ENCODE measurements around the gene NAT8L. TPM values are rescaled to one million over a fixed set of nuclear protein-coding genes. Genes with fewer than 3 reads are reported as not detected.
A peak's percentile ranks its signal among the peaks of the same experiment; 100 is the strongest.

Gene NAT8L
- total and polyA plus RNA-seq, 4 experiments from 2014 or later, result not detected

- H3K27me3 ChIP-seq (ENCODE audit: insufficient read depth, low read length), result no peaks in the 10 kb centered on the region
- no peaks in the 10 kb centered on the region for H3K9me3 ChIP-seq (ENCODE audit: control insufficient read depth in 1 of 2, low read length in 2 of 2)
- peaks cover 0 to 7% (median 2%) of the 10 kb centered on the region in 4 donors for H3K4me1 Mint-ChIP-seq
- H3K36me3 Mint-ChIP-seq, result no peaks in the 10 kb centered on the region
- peak overlapping the region in 1 of 8 donors; percentile 9 for H3K4me3 Mint-ChIP-seq
- H3K4me1 ChIP-seq (ENCODE audit: insufficient read depth, low read length), result no peaks in the 10 kb centered on the region
- ChIA-PET CTCF (ENCODE audit: partially characterized antibody) (no interaction called here), POLR2A (ENCODE audit: partially characterized antibody) (no interaction called here)
- H3K27ac ChIP-seq (ENCODE audit: low read depth, low read length), result no peak overlapping the region
- peaks cover 6 to 11% of the 10 kb centered on the region in 2 donors for H3K27me3 Mint-ChIP-seq
- intact Hi-C loops (cut with micrococcal nuclease), result no loop called here
- H3K9me3 Mint-ChIP-seq, result peaks cover 0 to 2% (median 0%) of the 10 kb centered on the region in 8 donors
- H3K36me3 ChIP-seq (ENCODE audit: insufficient read depth, low read length), result no peaks in the 10 kb centered on the region
- H3K27ac Mint-ChIP-seq, result no peak overlapping the region
- H3K4me3 ChIP-seq (ENCODE audit: low read length in 2 of 2), result no peak overlapping the region
- DNase-seq, result peak in 1 of 5 donors; percentile 30
Observed at GRCh38 chr4:2062168-2062807, 3.2 kb downstream of the NAT8L start.

DNA sequence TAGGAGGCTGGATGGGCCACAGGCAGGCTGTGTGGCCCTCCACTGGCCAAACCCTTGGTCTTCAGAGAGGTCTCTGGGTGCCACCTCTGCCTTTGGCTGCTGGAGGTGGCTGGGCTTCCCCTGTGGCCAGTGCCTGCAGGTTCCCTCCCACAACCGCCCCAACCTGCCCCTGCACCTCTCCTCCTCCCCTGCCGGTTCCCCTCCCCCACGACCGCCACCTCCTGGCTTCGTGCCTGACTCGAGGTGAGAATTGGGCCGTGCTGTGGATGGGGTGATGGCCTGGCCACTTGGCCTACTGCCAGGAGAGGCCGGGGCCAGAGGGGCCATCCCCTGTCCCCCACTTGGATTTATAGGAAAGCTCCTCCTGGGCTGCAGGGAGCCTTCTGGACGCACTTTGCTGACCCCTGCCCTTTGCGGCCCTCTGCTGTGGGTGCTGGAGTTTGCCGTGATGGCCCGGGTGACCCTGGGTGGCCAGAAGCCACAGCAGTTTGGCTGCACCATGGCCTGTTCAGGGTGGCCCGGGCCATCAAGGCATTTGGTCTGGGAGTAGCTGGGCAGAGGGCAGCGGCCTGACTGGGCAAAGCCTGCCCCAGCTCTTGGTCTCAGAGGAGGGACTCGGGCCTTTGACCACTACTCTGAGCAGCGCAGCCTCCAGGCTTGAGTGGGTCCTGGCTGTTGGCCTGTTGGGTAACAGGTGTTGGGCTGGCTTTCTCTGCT lies 3.8 kb downstream of the NAT8L start:
- intact Hi-C loops (cut with micrococcal nuclease), result no loop called here
- peaks cover 0 to 5% of the 10 kb centered on the region in 2 donors for H3K27me3 Mint-ChIP-seq
- Histone ChIP-seq H3K4me1 (ENCODE audit: insufficient read depth, low read length) (no peaks in the 10 kb centered on the region), H3K9me3 (ENCODE audit: control insufficient read depth in 1 of 2, low read length in 2 of 2) (no peaks in the 10 kb centered on the region), H3K27me3 (ENCODE audit: insufficient read depth, low read length) (no peaks in the 10 kb centered on the region), H3K4me3 (ENCODE audit: low read length in 2 of 2) (no peak overlapping the region), H3K27ac (ENCODE audit: low read depth, low read length) (no peak overlapping the region), H3K36me3 (ENCODE audit: insufficient read depth, low read length) (no peaks in the 10 kb centered on the region)
- H3K4me1 Mint-ChIP-seq, result peaks cover 0 to under 1% (median 0%) of the 10 kb centered on the region in 4 donors
- no peak overlapping the region for H3K27ac Mint-ChIP-seq
- CTCF ChIA-PET (ENCODE audit: partially characterized antibody), result no interaction called here
- DNase-seq, result peak in 1 of 5 donors; percentile 27
- H3K9me3 Mint-ChIP-seq, result no peaks in the 10 kb centered on the region
- POLR2A ChIA-PET (ENCODE audit: partially characterized antibody), result no interaction called here
- H3K4me3 Mint-ChIP-seq, result no peak overlapping the region
- no peaks in the 10 kb centered on the region for H3K36me3 Mint-ChIP-seq

DNA sequence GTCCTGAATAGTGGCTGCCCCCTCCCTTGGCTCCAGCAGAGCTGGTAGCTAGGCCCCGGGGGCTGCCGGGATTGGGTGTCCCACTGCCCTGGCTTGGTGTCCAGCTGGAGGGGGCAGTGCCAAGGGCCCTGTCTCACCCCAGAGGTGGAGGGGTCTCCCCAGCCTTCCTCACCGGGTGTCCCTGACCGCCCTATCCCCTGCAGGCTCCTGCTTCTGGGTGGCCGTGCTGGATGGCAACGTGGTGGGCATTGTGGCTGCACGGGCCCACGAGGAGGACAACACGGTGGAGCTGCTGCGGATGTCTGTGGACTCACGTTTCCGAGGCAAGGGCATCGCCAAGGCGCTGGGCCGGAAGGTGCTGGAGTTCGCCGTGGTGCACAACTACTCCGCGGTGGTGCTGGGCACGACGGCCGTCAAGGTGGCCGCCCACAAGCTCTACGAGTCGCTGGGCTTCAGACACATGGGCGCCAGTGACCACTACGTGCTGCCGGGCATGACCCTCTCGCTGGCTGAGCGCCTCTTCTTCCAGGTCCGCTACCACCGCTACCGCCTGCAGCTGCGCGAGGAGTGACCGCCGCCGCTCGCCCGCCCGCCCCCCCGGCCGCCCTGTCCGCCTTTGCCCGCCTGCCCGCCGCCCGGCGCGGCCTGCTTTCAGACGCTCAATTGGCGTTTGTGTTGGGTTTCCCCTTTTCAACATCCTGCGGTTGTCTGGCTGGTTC lies 4.6 kb downstream of the NAT8L start:
- H3K4me1 ChIP-seq (ENCODE audit: insufficient read depth, low read length), result no peaks in the 10 kb centered on the region
- CTCF ChIA-PET (ENCODE audit: partially characterized antibody), result no interaction called here
- intact Hi-C loops (cut with micrococcal nuclease), result no loop called here
- H3K36me3 Mint-ChIP-seq, result no peaks in the 10 kb centered on the region
- H3K27me3 ChIP-seq (ENCODE audit: insufficient read depth, low read length), result no peaks in the 10 kb centered on the region
- peaks cover 0 to 5% of the 10 kb centered on the region in 2 donors for H3K27me3 Mint-ChIP-seq
- H3K9me3 ChIP-seq (ENCODE audit: control insufficient read depth in 1 of 2, low read length in 2 of 2), result no peaks in the 10 kb centered on the region
- no peaks in the 10 kb centered on the region for H3K9me3 Mint-ChIP-seq
- no peaks in the 10 kb centered on the region for H3K4me1 Mint-ChIP-seq
- H3K27ac Mint-ChIP-seq, result no peak overlapping the region
- DNase-seq, result peak in 1 of 5 donors; percentile 23
- H3K4me3 Mint-ChIP-seq, result no peak overlapping the region
- no peaks in the 10 kb centered on the region for H3K36me3 ChIP-seq (ENCODE audit: insufficient read depth, low read length)
- no peak overlapping the region for H3K27ac ChIP-seq (ENCODE audit: low read depth, low read length)
- POLR2A ChIA-PET (ENCODE audit: partially characterized antibody), result no interaction called here
- H3K4me3 ChIP-seq (ENCODE audit: low read length in 2 of 2), result no peak overlapping the region

DNA sequence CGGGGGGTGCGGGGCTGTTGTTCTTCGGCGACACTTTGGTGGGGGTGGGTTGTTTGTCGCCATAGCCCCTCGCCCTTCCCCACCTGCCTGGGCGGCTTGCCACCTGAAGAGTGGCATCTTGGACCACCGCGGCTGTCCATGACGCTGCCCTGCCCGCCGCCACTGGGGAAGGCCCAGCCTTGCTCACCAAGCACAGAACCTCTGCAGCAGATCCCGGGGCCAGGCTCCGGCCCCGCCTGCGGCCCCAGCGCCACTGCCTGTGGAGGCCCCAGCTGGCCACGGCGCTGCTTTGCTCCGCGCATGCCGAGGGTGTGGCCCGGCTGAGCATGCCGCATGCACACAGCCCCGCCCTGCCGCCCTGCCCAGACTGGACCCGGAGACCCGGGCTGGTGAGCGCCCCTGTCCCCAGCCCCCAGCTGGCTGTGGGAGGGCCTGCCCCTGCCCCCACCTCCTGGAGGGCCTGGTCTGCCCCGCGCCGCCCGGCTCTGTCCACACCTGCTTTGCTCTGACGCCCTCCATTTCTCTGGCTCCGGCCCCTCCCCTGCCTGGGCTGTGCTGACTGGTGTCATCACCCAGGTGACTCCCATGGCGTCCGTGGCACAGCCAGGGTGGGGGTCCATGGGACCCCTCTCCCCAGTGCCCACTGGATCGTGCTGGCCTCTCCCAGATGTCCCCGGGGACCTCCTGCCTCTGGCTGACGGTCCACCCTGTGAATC lies 5.3 kb downstream of the NAT8L start:
- Mint-ChIP-seq H3K27ac (no peak overlapping the region), H3K36me3 (no peaks in the 10 kb centered on the region), H3K4me3 (no peak overlapping the region), H3K27me3 (peaks cover 0 to 5% of the 10 kb centered on the region in 2 donors), H3K4me1 (no peaks in the 10 kb centered on the region), H3K9me3 (no peaks in the 10 kb centered on the region)
- Histone ChIP-seq H3K27me3 (ENCODE audit: insufficient read depth, low read length) (no peaks in the 10 kb centered on the region), H3K4me3 (ENCODE audit: low read length in 2 of 2) (no peak overlapping the region), H3K36me3 (ENCODE audit: insufficient read depth, low read length) (no peaks in the 10 kb centered on the region), H3K4me1 (ENCODE audit: insufficient read depth, low read length) (no peaks in the 10 kb centered on the region), H3K9me3 (ENCODE audit: control insufficient read depth in 1 of 2, low read length in 2 of 2) (no peaks in the 10 kb centered on the region), H3K27ac (ENCODE audit: low read depth, low read length) (no peak overlapping the region)
- CTCF ChIA-PET (ENCODE audit: partially characterized antibody), result no interaction called here
- POLR2A ChIA-PET (ENCODE audit: partially characterized antibody), result no interaction called here
- DNase-seq, result peak in 1 of 5 donors; percentile 27
- intact Hi-C loops (cut with micrococcal nuclease), result no loop called here

GRCh38 chr4:2065106-2065930 lies 6.2 kb downstream of the NAT8L start:
- H3K27ac Mint-ChIP-seq, result no peak overlapping the region
- CTCF ChIA-PET (ENCODE audit: partially characterized antibody), result no interaction called here
- peak in 1 of 5 donors; percentile 11 for DNase-seq

GRCh38 chr4:2066011-2066551 lies 7.0 kb downstream of the NAT8L start:
- Mint-ChIP-seq H3K27me3 (peaks cover 0 to 5% of the 10 kb centered on the region in 2 donors), H3K4me1 (no peaks in the 10 kb centered on the region), H3K27ac (no peak overlapping the region), H3K4me3 (no peak overlapping the region), H3K36me3 (no peaks in the 10 kb centered on the region), H3K9me3 (no peaks in the 10 kb centered on the region)
- no peak overlapping the region for H3K27ac ChIP-seq (ENCODE audit: low read depth, low read length)
- peak in 1 of 5 donors; percentile 29 for DNase-seq
- ChIA-PET CTCF (ENCODE audit: partially characterized antibody) (no interaction called here), POLR2A (ENCODE audit: partially characterized antibody) (no interaction called here)
- H3K4me1 ChIP-seq (ENCODE audit: insufficient read depth, low read length), result no peaks in the 10 kb centered on the region
- H3K36me3 ChIP-seq (ENCODE audit: insufficient read depth, low read length), result no peaks in the 10 kb centered on the region
- H3K9me3 ChIP-seq (ENCODE audit: control insufficient read depth in 1 of 2, low read length in 2 of 2), result no peaks in the 10 kb centered on the region
- intact Hi-C loops (cut with micrococcal nuclease), result no loop called here
- H3K27me3 ChIP-seq (ENCODE audit: insufficient read depth, low read length), result no peaks in the 10 kb centered on the region
- H3K4me3 ChIP-seq (ENCODE audit: low read length in 2 of 2), result no peak overlapping the region

More at GRCh38 chr4:2065106-2065930, 6.2 kb downstream of the NAT8L start:
- intact Hi-C loops (cut with micrococcal nuclease), result no loop called here
- Histone ChIP-seq H3K9me3 (ENCODE audit: control insufficient read depth in 1 of 2, low read length in 2 of 2) (no peaks in the 10 kb centered on the region), H3K4me3 (ENCODE audit: low read length in 2 of 2) (no peak overlapping the region), H3K36me3 (ENCODE audit: insufficient read depth, low read length) (no peaks in the 10 kb centered on the region), H3K27ac (ENCODE audit: low read depth, low read length) (no peak overlapping the region), H3K27me3 (ENCODE audit: insufficient read depth, low read length) (no peaks in the 10 kb centered on the region), H3K4me1 (ENCODE audit: insufficient read depth, low read length) (no peaks in the 10 kb centered on the region)
- Mint-ChIP-seq H3K4me1 (no peaks in the 10 kb centered on the region), H3K4me3 (no peak overlapping the region), H3K27me3 (peaks cover 0 to 5% of the 10 kb centered on the region in 2 donors), H3K9me3 (no peaks in the 10 kb centered on the region), H3K36me3 (no peaks in the 10 kb centered on the region)
- POLR2A ChIA-PET (ENCODE audit: partially characterized antibody), result no interaction called here
